Measurements from ENCODE around the gene SIGLEC12. TPM values are rescaled to one million over a fixed set of nuclear protein-coding genes. Genes with fewer than 3 reads are reported as not detected.
A peak's percentile ranks its signal among the peaks of the same experiment; 100 is the strongest.

Gene SIGLEC12
- total RNA-seq, 8 experiments from 2014 or later, result 0.08 to 0.19 TPM; not detected in 6

- H3K4me1 ChIP-seq (replicated peaks in 1 of 2), result no peaks in the 10 kb centered on the region
- in situ Hi-C loops (cut with MboI; ENCODE audit: low pct_unique_long_range_greater_than_20kb in 2 of 9, low sequenced_read_pairs in 9 of 9, unreplicated experiment in 9 of 9), result loop anchor here in 1 of 9 experiments (25.0 kb wide), 1 partner anchor 172 kb away; no protein-coding TSS in a partner anchor
- H3K27ac ChIP-seq, result no peak overlapping the region
- ATAC-seq (replicated peaks in 6 of 8), result no peak
- WGBS, 10 experiments, result 0 to 77% (median 48%) methylated on average over 2 to 12 of the region's 14 CpGs; no CpG with 5 or more reads in 3 of the 10 experiments
- H3K4me3 ChIP-seq, result no peak overlapping the region
These were observed 10.9 kb downstream of the SIGLEC12 start for GRCh38 chr19:51490676-51491075.

- in situ Hi-C loops (cut with MboI; ENCODE audit: low pct_unique_long_range_greater_than_20kb in 2 of 9, low sequenced_read_pairs in 9 of 9, unreplicated experiment in 9 of 9), result loop anchor here in 1 of 9 experiments (25.0 kb wide), 1 partner anchor 173 kb away; no protein-coding TSS in a partner anchor
- H3K4me1 ChIP-seq (replicated peaks in 1 of 2), result no peaks in the 10 kb centered on the region
- 0 to 34% (median 0%) methylated on average over 1 to 2 of the region's 2 CpGs; no CpG with 5 or more reads in 7 of the 10 experiments for WGBS, 10 experiments
These were observed 12.5 kb downstream of the SIGLEC12 start for GRCh38 chr19:51489113-51489512.

GRCh38 chr19:51488491-51488890, 13.1 kb downstream of the SIGLEC12 start:
- H3K27ac ChIP-seq, result no peak overlapping the region
- in situ Hi-C loops (cut with MboI; ENCODE audit: low pct_unique_long_range_greater_than_20kb in 2 of 9, low sequenced_read_pairs in 9 of 9, unreplicated experiment in 9 of 9), result loop anchor here in 1 of 9 experiments (25.0 kb wide), 1 partner anchor 174 kb away; no protein-coding TSS in a partner anchor
- H3K4me3 ChIP-seq, result no peak overlapping the region
- 0 to 46% (median 20%) methylated on average over 1 to 2 of the region's 3 CpGs; no CpG with 5 or more reads in 7 of the 10 experiments for WGBS, 10 experiments
- H3K4me1 ChIP-seq (replicated peaks in 1 of 2), result no peaks in the 10 kb centered on the region
- no peak for ATAC-seq (replicated peaks in 6 of 8)

More at GRCh38 chr19:51489113-51489512, 12.5 kb downstream of the SIGLEC12 start:
- ATAC-seq (replicated peaks in 6 of 8), result no peak
- H3K4me3 ChIP-seq, result no peak overlapping the region
- H3K27ac ChIP-seq, result no peak overlapping the region

GRCh38 chr19:51485960-51486660, 15.5 kb downstream of the SIGLEC12 start:
- H3K27ac ChIP-seq, result no peak overlapping the region
- ATAC-seq (replicated peaks in 6 of 8), result no peak
- in situ Hi-C loops (cut with MboI; ENCODE audit: low pct_unique_long_range_greater_than_20kb in 2 of 9, low sequenced_read_pairs in 9 of 9, unreplicated experiment in 9 of 9), result loop anchor here in 1 of 9 experiments (25.0 kb wide), 1 partner anchor 176 kb away; no protein-coding TSS in a partner anchor
- H3K4me1 ChIP-seq (replicated peaks in 1 of 2), result no peaks in the 10 kb centered on the region
- H3K4me3 ChIP-seq, result no peak overlapping the region
- WGBS, 10 experiments, result 0 to 62% (median 40%) methylated on average over 1 to 5 of the region's 5 CpGs; no CpG with 5 or more reads in 1 of the 10 experiments

GRCh38 chr19:51480590-51480989, 21.0 kb downstream of the SIGLEC12 start:
- ATAC-seq (replicated peaks in 6 of 8), result peak in 3 of 8 experiments; percentile 36 to 76 (median 39)
- in situ Hi-C loops (cut with MboI; ENCODE audit: low pct_unique_long_range_greater_than_20kb in 2 of 9, low sequenced_read_pairs in 9 of 9, unreplicated experiment in 9 of 9), result loop anchor here in 1 of 9 experiments (25.0 kb wide), 1 partner anchor 182 kb away; no protein-coding TSS in a partner anchor
- no peak overlapping the region for H3K4me3 ChIP-seq
- no peak overlapping the region for H3K27ac ChIP-seq
- 0 to 57% (median 30%) methylated on average over 1 to 6 of the region's 8 CpGs; no CpG with 5 or more reads in 4 of the 10 experiments for WGBS, 10 experiments
- H3K4me1 ChIP-seq (replicated peaks in 1 of 2), result no peaks in the 10 kb centered on the region

- Histone ChIP-seq H3K27ac (no peak overlapping the region), H3K4me1 (replicated peaks in 1 of 2) (no peaks in the 10 kb centered on the region), H3K4me3 (no peak overlapping the region)
- in situ Hi-C loops (cut with MboI; ENCODE audit: low pct_unique_long_range_greater_than_20kb in 2 of 9, low sequenced_read_pairs in 9 of 9, unreplicated experiment in 9 of 9), result loop anchor here in 1 of 9 experiments (25.0 kb wide), 1 partner anchor 183 kb away; no protein-coding TSS in a partner anchor
- 0 to 100% (median 41%) methylated on average over 1 to 7 of the region's 12 CpGs; no CpG with 5 or more reads in 3 of the 10 experiments for WGBS, 10 experiments
- ATAC-seq (replicated peaks in 6 of 8), result no peak
These were observed 21.9 kb downstream of the SIGLEC12 start for GRCh38 chr19:51479531-51480331.

GRCh38 chr19:51478381-51479234, 23.0 kb downstream of the SIGLEC12 start, which contains the start of gene CEACAM18:
CEACAM18 (plus strand) TSS chr19:51478539.
- 0 to 53% (median 29%) methylated on average over 1 to 5 of the region's 17 CpGs; no CpG with 5 or more reads in 2 of the 10 experiments for WGBS, 10 experiments
- Histone ChIP-seq H3K4me1 (replicated peaks in 1 of 2) (no peaks in the 10 kb centered on the region), H3K4me3 (no peak within 1 kb of the TSS), H3K27ac (no peak within 1 kb of the TSS)
- in situ Hi-C loops (cut with MboI; ENCODE audit: low pct_unique_long_range_greater_than_20kb in 2 of 9, low sequenced_read_pairs in 9 of 9, unreplicated experiment in 9 of 9), result loop anchor here in 1 of 9 experiments (25.0 kb wide), 1 partner anchor 184 kb away; no protein-coding TSS in a partner anchor
- no peak for ATAC-seq (replicated peaks in 6 of 8)

GRCh38 chr19:51477344-51477743, 24.3 kb downstream of the SIGLEC12 start:
- no peak for ATAC-seq (replicated peaks in 6 of 8)
- WGBS, 10 experiments, result 13 to 71% (median 45%) methylated on average over 3 to 5 of the region's 5 CpGs; no CpG with 5 or more reads in 1 of the 10 experiments
- Histone ChIP-seq H3K27ac (no peak overlapping the region), H3K4me1 (replicated peaks in 1 of 2) (no peaks in the 10 kb centered on the region), H3K4me3 (no peak overlapping the region)
- in situ Hi-C loops (cut with MboI; ENCODE audit: low pct_unique_long_range_greater_than_20kb in 2 of 9, low sequenced_read_pairs in 9 of 9, unreplicated experiment in 9 of 9), result loop anchor here in 1 of 9 experiments (25.0 kb wide), 1 partner anchor 185 kb away; no protein-coding TSS in a partner anchor

- 20 to 92% (median 70%) methylated on average over 1 to 3 of the region's 3 CpGs; no CpG with 5 or more reads in 4 of the 10 experiments for WGBS, 10 experiments
- Histone ChIP-seq H3K4me3 (no peak overlapping the region), H3K27ac (no peak overlapping the region), H3K4me1 (replicated peaks in 1 of 2) (no peaks in the 10 kb centered on the region)
- ATAC-seq (replicated peaks in 6 of 8), result no peak
- in situ Hi-C loops (cut with MboI; ENCODE audit: low pct_unique_long_range_greater_than_20kb in 2 of 9, low sequenced_read_pairs in 9 of 9, unreplicated experiment in 9 of 9), result loop anchor here in 1 of 9 experiments (25.0 kb wide), 1 partner anchor 186 kb away; no protein-coding TSS in a partner anchor
These were observed 25.4 kb downstream of the SIGLEC12 start for GRCh38 chr19:51476164-51476563.

- Histone ChIP-seq H3K27ac (no peak overlapping the region), H3K4me3 (no peak overlapping the region), H3K4me1 (replicated peaks in 1 of 2) (no peaks in the 10 kb centered on the region)
- ATAC-seq (replicated peaks in 6 of 8), result peak; percentile 44 to 98 (median 63)
- WGBS, 10 experiments, result 0 to 80% (median 33%) methylated on average over 1 to 5 of the region's 7 CpGs
- in situ Hi-C loops (cut with MboI; ENCODE audit: low pct_unique_long_range_greater_than_20kb in 2 of 9, low sequenced_read_pairs in 9 of 9, unreplicated experiment in 9 of 9), result loop anchor here in 4 of 9 experiments (25.0 kb wide), 2 partner anchors 189 to 314 kb away; partner anchors contain the start of gene FPR3 (in 2 of the 4)
These were observed 28.4 kb downstream of the SIGLEC12 start for GRCh38 chr19:51473009-51473707.

- H3K4me1 ChIP-seq (replicated peaks in 1 of 2), result no peaks in the 10 kb centered on the region
- in situ Hi-C loops (cut with MboI; ENCODE audit: low pct_unique_long_range_greater_than_20kb in 2 of 9, low sequenced_read_pairs in 9 of 9, unreplicated experiment in 9 of 9), result loop anchor here in 4 of 9 experiments (25.0 kb wide), 2 partner anchors 190 to 315 kb away; partner anchors contain the start of gene FPR3 (in 2 of the 4)
- H3K4me3 ChIP-seq, result no peak overlapping the region
- no peak overlapping the region for H3K27ac ChIP-seq
- WGBS, 10 experiments, result 0 to 25% (median 0%) methylated on average over 1 to 4 of the region's 4 CpGs; no CpG with 5 or more reads in 3 of the 10 experiments
- ATAC-seq (replicated peaks in 6 of 8), result no peak
These were observed 29.0 kb downstream of the SIGLEC12 start for GRCh38 chr19:51472607-51473006.
